ENCODE results near the gene REV3L.
"Not testable (repeated sequence)": the region's sequence is repeated elsewhere in the genome, so short reads cannot be mapped to it uniquely, and the experiment has no call there.

REV3L gene

GRCh38 chr6:111300938-111301800 lies 181.8 kb downstream of the REV3L start:
- DNase-seq (ENCODE audit: low read depth), result not testable (repeated sequence)

GRCh38 chr6:111297776-111298175 lies 185.2 kb downstream of the REV3L start:
- DNase-seq (ENCODE audit: low read depth), result no peak

- no peak for DNase-seq (ENCODE audit: low read depth)
Measured at GRCh38 chr6:111294374-111294967, 188.5 kb downstream of the REV3L start.

- DNase-seq (ENCODE audit: low read depth), result no peak
Measured at GRCh38 chr6:111291336-111292259, 191.4 kb downstream of the REV3L start.

- DNase-seq (ENCODE audit: low read depth), result not testable (repeated sequence)
Measured at GRCh38 chr6:111290689-111291335, 192.2 kb downstream of the REV3L start.

GRCh38 chr6:111284356-111284755 lies 198.7 kb downstream of the REV3L start:
- not testable (repeated sequence) for DNase-seq (ENCODE audit: low read depth)

- no peak for DNase-seq (ENCODE audit: low read depth)
Measured at GRCh38 chr6:111283707-111284106, 199.3 kb downstream of the REV3L start.

GRCh38 chr6:111282515-111282914 lies 200.5 kb downstream of the REV3L start:
- DNase-seq (ENCODE audit: low read depth), result no peak

GRCh38 chr6:111280445-111280955 lies 202.5 kb downstream of the REV3L start:
- no peak for DNase-seq (ENCODE audit: low read depth)

GRCh38 chr6:111278731-111279130 lies 204.3 kb downstream of the REV3L start:
- DNase-seq (ENCODE audit: low read depth), result no peak

- no peak for DNase-seq (ENCODE audit: low read depth)
Measured at GRCh38 chr6:111277819-111278218, 205.2 kb downstream of the REV3L start.

- no peak for DNase-seq (ENCODE audit: low read depth)
Measured at GRCh38 chr6:111276736-111277135, 206.3 kb downstream of the REV3L start.

- no peak for DNase-seq (ENCODE audit: low read depth)
Measured at GRCh38 chr6:111276335-111276734, 206.7 kb downstream of the REV3L start.

GRCh38 chr6:111274593-111275217 lies 208.3 kb downstream of the REV3L start:
- no peak for DNase-seq (ENCODE audit: low read depth)

- no peak for DNase-seq (ENCODE audit: low read depth)
Measured at GRCh38 chr6:111270121-111270520, 212.9 kb downstream of the REV3L start.

GRCh38 chr6:111269401-111269970 lies 213.5 kb downstream of the REV3L start:
- no peak for DNase-seq (ENCODE audit: low read depth)

GRCh38 chr6:111267764-111268333 lies 215.2 kb downstream of the REV3L start:
- no peak for DNase-seq (ENCODE audit: low read depth)

- DNase-seq (ENCODE audit: low read depth), result no peak
Measured at GRCh38 chr6:111266276-111266675, 216.7 kb downstream of the REV3L start.

GRCh38 chr6:111265842-111266241 lies 217.2 kb downstream of the REV3L start:
- DNase-seq (ENCODE audit: low read depth), result no peak

- DNase-seq (ENCODE audit: low read depth), result no peak
Measured at GRCh38 chr6:111263837-111264236, 219.2 kb downstream of the REV3L start.
